Measurements from ENCODE around the gene TGFBR1.

DNA sequence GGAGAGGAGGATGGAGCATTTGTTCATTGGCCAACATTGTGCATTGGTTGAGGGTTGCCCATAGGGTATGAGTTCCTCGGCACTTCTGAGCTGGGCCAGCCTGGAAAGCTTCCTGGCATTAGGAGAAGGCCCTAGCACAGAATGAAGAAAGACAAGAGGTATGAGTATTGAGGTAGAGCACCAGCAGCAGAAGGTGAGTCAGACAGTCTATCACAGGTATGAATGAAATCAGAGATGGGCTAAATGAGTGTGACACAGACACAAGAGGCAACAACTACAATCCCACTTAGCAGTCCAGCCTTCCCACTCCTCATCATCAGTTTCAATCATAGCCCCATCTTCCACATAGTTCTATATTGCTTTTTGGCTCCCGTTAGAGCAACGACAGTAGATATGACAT, 25.4 kb upstream of the TGFBR1 start:
- TF ChIP-seq, protein P1, sequence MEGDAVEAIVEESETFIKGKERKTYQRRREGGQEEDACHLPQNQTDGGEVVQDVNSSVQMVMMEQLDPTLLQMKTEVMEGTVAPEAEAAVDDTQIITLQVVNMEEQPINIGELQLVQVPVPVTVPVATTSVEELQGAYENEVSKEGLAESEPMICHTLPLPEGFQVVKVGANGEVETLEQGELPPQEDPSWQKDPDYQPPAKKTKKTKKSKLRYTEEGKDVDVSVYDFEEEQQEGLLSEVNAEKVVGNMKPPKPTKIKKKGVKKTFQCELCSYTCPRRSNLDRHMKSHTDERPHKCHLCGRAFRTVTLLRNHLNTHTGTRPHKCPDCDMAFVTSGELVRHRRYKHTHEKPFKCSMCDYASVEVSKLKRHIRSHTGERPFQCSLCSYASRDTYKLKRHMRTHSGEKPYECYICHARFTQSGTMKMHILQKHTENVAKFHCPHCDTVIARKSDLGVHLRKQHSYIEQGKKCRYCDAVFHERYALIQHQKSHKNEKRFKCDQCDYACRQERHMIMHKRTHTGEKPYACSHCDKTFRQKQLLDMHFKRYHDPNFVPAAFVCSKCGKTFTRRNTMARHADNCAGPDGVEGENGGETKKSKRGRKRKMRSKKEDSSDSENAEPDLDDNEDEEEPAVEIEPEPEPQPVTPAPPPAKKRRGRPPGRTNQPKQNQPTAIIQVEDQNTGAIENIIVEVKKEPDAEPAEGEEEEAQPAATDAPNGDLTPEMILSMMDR (IDR thresholded peaks at IDR 0.05; ENCODE audit: poor library complexity) = no peak
- TF ChIP-seq EZH2 (IDR thresholded peaks at IDR 0.05; ENCODE audit: borderline replicate concordance) = no peak
